ENCODE data around the gene UBP1. TPM values are rescaled to one million over a fixed set of nuclear protein-coding genes. Genes with fewer than 3 reads are reported as not detected.

Gene UBP1
- total RNA-seq, 4 donors from 2014 or later: 73.6 to 95.2 (median 80.6) TPM

DNA sequence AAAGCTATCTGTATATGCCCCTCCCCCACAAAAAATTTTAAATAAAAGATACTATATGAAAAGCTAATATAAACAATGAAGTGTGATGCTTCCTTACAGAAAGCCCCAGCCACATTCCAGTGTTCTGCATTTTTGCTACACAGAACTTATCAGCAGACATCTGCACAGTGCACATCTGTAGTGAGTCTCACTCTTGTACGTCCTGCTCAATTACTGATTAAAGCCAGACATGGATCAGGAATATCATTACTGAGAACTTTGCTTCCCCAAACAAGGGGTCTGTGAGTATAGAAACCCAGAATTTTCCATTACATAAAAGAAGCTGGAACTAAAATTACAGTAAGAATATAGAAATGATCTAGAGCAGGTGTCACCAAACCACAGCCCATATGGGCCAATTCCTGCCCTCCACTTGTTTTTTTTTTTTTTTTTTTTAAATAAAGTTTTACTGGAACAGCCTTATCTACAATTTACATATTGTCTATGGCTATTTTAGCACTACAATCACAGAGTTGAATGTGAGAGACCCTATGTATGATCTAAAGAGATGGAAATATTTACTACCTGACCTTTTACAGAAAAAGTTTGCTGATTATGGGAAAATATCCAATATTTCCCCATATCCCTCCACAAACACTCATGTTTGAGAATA, 45.7 kb downstream of the UBP1 start:
- H3K27me3 ChIP-seq: no peaks in the 10 kb centered on the region
- H3K9me3 ChIP-seq: no peaks in the 10 kb centered on the region
- H3K4me1 ChIP-seq: peaks cover 0 to 15% (median 0%) of the 10 kb centered on the region in 3 donors
- TF ChIP-seq POLR2AphosphoS5 (IDR thresholded peaks at IDR 0.05) (no peak), EP300 (IDR thresholded peaks at IDR 0.05) (no peak), POLR2A (IDR thresholded peaks at IDR 0.05) (no peak)
- TF ChIP-seq, protein P1, sequence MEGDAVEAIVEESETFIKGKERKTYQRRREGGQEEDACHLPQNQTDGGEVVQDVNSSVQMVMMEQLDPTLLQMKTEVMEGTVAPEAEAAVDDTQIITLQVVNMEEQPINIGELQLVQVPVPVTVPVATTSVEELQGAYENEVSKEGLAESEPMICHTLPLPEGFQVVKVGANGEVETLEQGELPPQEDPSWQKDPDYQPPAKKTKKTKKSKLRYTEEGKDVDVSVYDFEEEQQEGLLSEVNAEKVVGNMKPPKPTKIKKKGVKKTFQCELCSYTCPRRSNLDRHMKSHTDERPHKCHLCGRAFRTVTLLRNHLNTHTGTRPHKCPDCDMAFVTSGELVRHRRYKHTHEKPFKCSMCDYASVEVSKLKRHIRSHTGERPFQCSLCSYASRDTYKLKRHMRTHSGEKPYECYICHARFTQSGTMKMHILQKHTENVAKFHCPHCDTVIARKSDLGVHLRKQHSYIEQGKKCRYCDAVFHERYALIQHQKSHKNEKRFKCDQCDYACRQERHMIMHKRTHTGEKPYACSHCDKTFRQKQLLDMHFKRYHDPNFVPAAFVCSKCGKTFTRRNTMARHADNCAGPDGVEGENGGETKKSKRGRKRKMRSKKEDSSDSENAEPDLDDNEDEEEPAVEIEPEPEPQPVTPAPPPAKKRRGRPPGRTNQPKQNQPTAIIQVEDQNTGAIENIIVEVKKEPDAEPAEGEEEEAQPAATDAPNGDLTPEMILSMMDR (IDR thresholded peaks at IDR 0.05): no peak
- H3K36me3 ChIP-seq: peaks cover under 1 to 97% of the 10 kb centered on the region in 2 donors
- H3K27ac ChIP-seq: no peak overlapping the region
- no peak for ATAC-seq
- 64 to 77% methylated on average over 1 of the region's 1 CpG for WGBS, 2 donors (ENCODE audit: low coverage in 1 of 2)
- no peak overlapping the region for H3K4me3 ChIP-seq

- no peak overlapping the region for H3K27ac ChIP-seq
- H3K27me3 ChIP-seq: no peaks in the 10 kb centered on the region
- TF ChIP-seq POLR2A (IDR thresholded peaks at IDR 0.05): no peak
- WGBS, 2 donors (ENCODE audit: low coverage in 1 of 2): 38 to 63% methylated on average over 4 of the region's 4 CpGs
- peaks cover 0 to 97% of the 10 kb centered on the region in 2 donors for H3K36me3 ChIP-seq
- no peaks in the 10 kb centered on the region for H3K9me3 ChIP-seq
- peak; percentile 39 for ATAC-seq
- no peak overlapping the region for H3K4me3 ChIP-seq
- peaks cover 0 to 15% (median 0%) of the 10 kb centered on the region in 3 donors for H3K4me1 ChIP-seq
Measured at GRCh38 chr3:33392703-33393125, 47.5 kb downstream of the UBP1 start.

GRCh38 chr3:33392144-33392543, 48.1 kb downstream of the UBP1 start:
- H3K36me3 ChIP-seq: peaks cover 0 to 97% of the 10 kb centered on the region in 2 donors
- WGBS, 2 donors (ENCODE audit: low coverage in 1 of 2): 73 to 89% methylated on average over 4 of the region's 4 CpGs
- no peaks in the 10 kb centered on the region for H3K27me3 ChIP-seq
- H3K27ac ChIP-seq: peak overlapping the region in 1 of 4 donors; percentile 9
- TF ChIP-seq POLR2AphosphoS5 (IDR thresholded peaks at IDR 0.05) (no peak), POLR2A (IDR thresholded peaks at IDR 0.05) (no peak), EP300 (IDR thresholded peaks at IDR 0.05) (no peak)
- TF ChIP-seq, protein P1 (IDR thresholded peaks at IDR 0.05): no peak
- H3K4me1 ChIP-seq: peaks cover 0 to 15% (median 0%) of the 10 kb centered on the region in 3 donors
- ATAC-seq: no peak
- no peak overlapping the region for H3K4me3 ChIP-seq
- H3K9me3 ChIP-seq: no peaks in the 10 kb centered on the region

DNA sequence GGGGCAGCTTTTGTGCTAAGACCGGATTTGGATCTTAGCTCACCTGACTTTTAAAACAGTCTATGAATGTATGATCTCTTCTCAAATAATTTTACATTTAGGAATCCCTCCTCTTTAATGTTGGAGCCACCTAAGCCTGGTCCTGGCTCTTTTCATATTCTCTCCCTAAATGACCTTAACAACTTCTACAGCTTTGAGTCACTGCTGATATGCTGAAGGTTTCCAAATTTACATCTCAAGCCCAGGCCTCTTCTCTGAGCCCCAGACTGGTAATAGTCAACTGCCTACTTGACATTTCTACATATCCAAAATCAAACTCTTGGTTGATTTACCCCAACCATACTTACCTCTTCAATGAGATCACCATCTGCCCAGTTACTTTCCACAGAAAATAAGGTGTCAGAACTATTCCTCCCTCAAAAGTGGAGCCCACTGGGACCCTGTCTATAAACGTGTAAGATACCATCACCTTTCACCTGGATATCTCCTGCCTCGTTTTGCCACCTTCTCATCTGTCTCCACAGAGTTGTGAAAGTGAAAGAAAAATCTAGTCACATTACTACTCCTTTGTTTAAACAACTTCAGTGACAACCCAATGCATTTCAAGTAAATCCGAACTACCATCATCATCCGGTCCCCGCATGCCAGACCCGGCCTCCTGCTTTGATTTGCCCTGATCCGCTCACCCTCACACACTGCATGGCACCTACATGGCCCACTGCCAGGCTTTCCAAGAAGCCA, 48.8 kb downstream of the UBP1 start:
- Histone ChIP-seq H3K4me3 (no peak overlapping the region), H3K36me3 (peaks cover 0 to 97% of the 10 kb centered on the region in 2 donors), H3K9me3 (no peaks in the 10 kb centered on the region), H3K27ac (peak overlapping the region in 1 of 4 donors; percentile 9), H3K4me1 (peaks cover 0 to 15% (median 0%) of the 10 kb centered on the region in 3 donors), H3K27me3 (no peaks in the 10 kb centered on the region)
- 71 to 89% methylated on average over 4 to 8 of the region's 8 CpGs for whole genome bisulfite sequencing, 2 donors (ENCODE audit: low coverage in 1 of 2)
- no peak for ATAC-seq
- TF ChIP-seq POLR2AphosphoS5 (IDR thresholded peaks at IDR 0.05) (no peak), EP300 (IDR thresholded peaks at IDR 0.05) (no peak), POLR2A (IDR thresholded peaks at IDR 0.05) (no peak)
- TF ChIP-seq, protein P1 (IDR thresholded peaks at IDR 0.05): no peak

GRCh38 chr3:33389908-33390307, 50.3 kb downstream of the UBP1 start:
- H3K27me3 ChIP-seq: no peaks in the 10 kb centered on the region
- H3K9me3 ChIP-seq: no peaks in the 10 kb centered on the region
- H3K27ac ChIP-seq: no peak overlapping the region
- ATAC-seq: no peak
- 57 to 84% methylated on average over 3 to 4 of the region's 4 CpGs for WGBS, 2 donors (ENCODE audit: low coverage in 1 of 2)
- H3K36me3 ChIP-seq: peaks cover 0 to 97% of the 10 kb centered on the region in 2 donors
- H3K4me1 ChIP-seq: peaks cover 0 to 15% (median 0%) of the 10 kb centered on the region in 3 donors
- H3K4me3 ChIP-seq: no peak overlapping the region
- TF ChIP-seq, protein P1 (IDR thresholded peaks at IDR 0.05): no peak
- no peak for TF ChIP-seq EP300 (IDR thresholded peaks at IDR 0.05)
- TF ChIP-seq POLR2AphosphoS5 (IDR thresholded peaks at IDR 0.05): no peak
- no peak for TF ChIP-seq POLR2A (IDR thresholded peaks at IDR 0.05)

Measured in gastroesophageal sphincter (tissue), 4 donors.